Thyroid gland (tissue), 4 donors: ENCODE data around the gene DCAF6. TPM values are rescaled to one million over a fixed set of nuclear protein-coding genes. Genes with fewer than 3 reads are reported as not detected.

Experiments used
- DNase-seq, 2 donors: peaks; one replicate each; pipeline ENCODE4 v3.0.0-alpha.2; 2019
- H3K27ac ChIP-seq, 3 donors: fragments of 200-600 bp; sonication (generic); 1 replicate in 2 of 3; 2 replicates in 1 of 3; pipeline ENCODE4 v1.5.1; 2016 to 2019; ENCODE audit warnings: mild to moderate bottlenecking in 1 of 3, moderate library complexity in 1 of 3
- H3K27me3 ChIP-seq: fragments of 200-600 bp; sonication (generic); one replicate; pipeline ENCODE4 v1.5.1; 2019
- H3K36me3 ChIP-seq, 2 donors: fragments of 200-600 bp; sonication (generic); one replicate each; pipeline ENCODE4 v1.5.1; 2016 to 2019
- H3K4me1 ChIP-seq, 2 donors: fragments of 200-600 bp; sonication (generic); one replicate each; pipeline ENCODE4 v1.5.1; 2017 to 2019
- H3K4me3 ChIP-seq, 3 donors: fragments of 200-600 bp; sonication (generic); replicated peaks in 1 of 3; 1 replicate in 2 of 3; 2 replicates in 1 of 3; pipeline ENCODE4 v1.5.1; 2016; ENCODE audit warnings: mild to moderate bottlenecking in 1 of 3
- H3K9me3 ChIP-seq: fragments of 200-600 bp; sonication (generic); one replicate; pipeline ENCODE4 v1.5.1; 2017
- POLR2A ChIP-seq, 2 donors: fragments of 450-650 bp; IDR thresholded peaks; one replicate each; pipeline ENCODE4 v1.6.1; 2017; ENCODE audit warnings: antibody characterized with exemption in 2 of 2, mild to moderate bottlenecking in 2 of 2, moderate library complexity in 1 of 2
- WGBS, 2 donors: methylation state at CpG; one replicate each; pipeline ENCODE4 v1.1.5; 2017; 5-methylcytosine and 5-hydroxymethylcytosine counted together
- intact Hi-C: fragments of 100-400 bp; cut with DNase I; formaldehyde crosslinking; loops from one replicate; pipeline ENCODE4 v1.15.1; 2023
- total RNA-seq, 4 donors: library from RNA; depleted of rRNA; stranded (reverse); fragments of >200 nt; gene quantifications; one replicate each; pipeline ENCODE4 v1.2.3, GENCODE V29; 2016
- TF ChIP-seq, protein P1 (sequence below), 6 experiments: fragments of 200-600 bp in 3 of 6; fragments of 450-650 bp in 3 of 6; sonication (generic) in 3 of 6; IDR thresholded peaks; one replicate each; pipeline ENCODE4 v1.5.1; 2016 to 2019; ENCODE audit warnings: antibody characterized with exemption in 6 of 6, mild to moderate bottlenecking in 2 of 6, inconsistent platforms in 1 of 6, moderate library complexity in 1 of 6

DCAF6 gene
- total RNA-seq, 4 donors from 2014 or later = 73.7 to 88.7 (median 79.2) TPM

DNA sequence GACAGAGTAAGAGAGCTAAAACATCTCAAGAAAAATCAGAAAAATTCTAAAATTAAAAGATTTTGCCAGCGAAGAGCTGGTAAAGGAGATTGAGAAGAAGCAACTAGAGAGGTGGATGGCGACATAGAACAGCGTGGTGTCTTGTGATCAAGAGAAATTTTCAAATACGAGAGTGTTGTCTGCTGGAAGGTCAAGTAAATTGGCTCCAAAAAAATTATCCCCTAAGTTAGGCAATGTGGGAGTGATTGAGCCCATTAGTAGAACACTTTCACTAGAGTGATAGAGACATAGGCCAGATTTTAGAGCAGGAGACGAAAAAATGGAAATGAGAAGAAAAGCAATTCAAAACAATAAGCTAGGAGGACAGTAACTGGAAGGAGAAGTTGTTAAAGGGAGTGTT is 94.7 kb downstream of the DCAF6 start:
- no peaks in the 10 kb centered on the region for H3K9me3 ChIP-seq
- H3K27ac ChIP-seq = no peak overlapping the region
- H3K36me3 ChIP-seq = peaks cover 0 to 3% of the 10 kb centered on the region in 2 donors
- no peaks in the 10 kb centered on the region for H3K27me3 ChIP-seq
- H3K4me1 ChIP-seq = no peaks in the 10 kb centered on the region
- intact Hi-C loops = no loop called here
- no peak overlapping the region for H3K4me3 ChIP-seq
- 93% methylated on average over 5 of the region's 5 CpGs for WGBS, 2 donors
- TF ChIP-seq, protein P1, sequence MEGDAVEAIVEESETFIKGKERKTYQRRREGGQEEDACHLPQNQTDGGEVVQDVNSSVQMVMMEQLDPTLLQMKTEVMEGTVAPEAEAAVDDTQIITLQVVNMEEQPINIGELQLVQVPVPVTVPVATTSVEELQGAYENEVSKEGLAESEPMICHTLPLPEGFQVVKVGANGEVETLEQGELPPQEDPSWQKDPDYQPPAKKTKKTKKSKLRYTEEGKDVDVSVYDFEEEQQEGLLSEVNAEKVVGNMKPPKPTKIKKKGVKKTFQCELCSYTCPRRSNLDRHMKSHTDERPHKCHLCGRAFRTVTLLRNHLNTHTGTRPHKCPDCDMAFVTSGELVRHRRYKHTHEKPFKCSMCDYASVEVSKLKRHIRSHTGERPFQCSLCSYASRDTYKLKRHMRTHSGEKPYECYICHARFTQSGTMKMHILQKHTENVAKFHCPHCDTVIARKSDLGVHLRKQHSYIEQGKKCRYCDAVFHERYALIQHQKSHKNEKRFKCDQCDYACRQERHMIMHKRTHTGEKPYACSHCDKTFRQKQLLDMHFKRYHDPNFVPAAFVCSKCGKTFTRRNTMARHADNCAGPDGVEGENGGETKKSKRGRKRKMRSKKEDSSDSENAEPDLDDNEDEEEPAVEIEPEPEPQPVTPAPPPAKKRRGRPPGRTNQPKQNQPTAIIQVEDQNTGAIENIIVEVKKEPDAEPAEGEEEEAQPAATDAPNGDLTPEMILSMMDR (IDR thresholded peaks at IDR 0.05) = no peak
- TF ChIP-seq POLR2A (IDR thresholded peaks at IDR 0.05) = no peak
- no peak for DNase-seq

DNA sequence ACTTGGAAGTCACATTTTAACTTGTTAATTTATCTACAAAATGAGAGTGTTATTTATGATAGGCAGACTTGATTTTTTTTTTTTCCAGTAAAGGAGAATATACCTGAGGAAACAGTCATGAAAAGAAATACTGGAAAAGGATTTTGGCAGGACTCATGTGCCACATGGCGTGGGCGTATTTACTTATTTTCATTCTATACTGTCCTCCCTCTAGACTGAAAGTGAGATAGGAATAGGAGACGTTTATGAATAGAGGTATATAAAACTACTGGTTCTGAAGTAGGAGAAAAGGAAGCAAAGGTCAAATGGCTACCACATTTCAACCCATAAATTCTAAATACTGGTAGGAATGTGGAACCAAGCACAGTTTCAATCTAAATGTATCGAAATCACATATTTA is 95.1 kb downstream of the DCAF6 start:
- TF ChIP-seq, protein P1 (IDR thresholded peaks at IDR 0.05) = no peak
- no peak for TF ChIP-seq POLR2A (IDR thresholded peaks at IDR 0.05)
- intact Hi-C loops = no loop called here
- no peak overlapping the region for H3K27ac ChIP-seq
- no peak for DNase-seq
- H3K9me3 ChIP-seq = no peaks in the 10 kb centered on the region
- WGBS, 2 donors = 89 to 94% methylated on average over 4 of the region's 4 CpGs
- H3K27me3 ChIP-seq = no peaks in the 10 kb centered on the region
- H3K4me1 ChIP-seq = no peaks in the 10 kb centered on the region
- peaks cover 0 to 3% of the 10 kb centered on the region in 2 donors for H3K36me3 ChIP-seq
- H3K4me3 ChIP-seq = no peak overlapping the region

DNA sequence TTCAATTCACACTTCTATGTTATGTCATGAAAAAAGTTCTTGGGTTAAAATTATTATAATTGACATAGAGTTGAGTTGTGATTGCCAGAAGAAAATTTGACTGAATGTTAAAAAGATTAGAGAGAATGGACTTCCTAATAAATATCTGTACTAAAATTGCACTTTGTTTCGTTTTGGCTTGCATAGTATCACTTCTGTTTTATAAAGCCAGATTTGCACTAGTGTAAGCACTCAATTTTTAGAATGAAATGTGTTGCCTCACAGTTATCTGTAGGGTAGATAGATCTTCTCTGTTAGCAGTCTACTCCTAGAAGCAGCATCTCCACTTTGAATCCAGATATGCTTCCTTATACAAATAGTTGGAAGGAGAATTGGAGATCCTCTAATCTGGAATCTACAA is 95.5 kb downstream of the DCAF6 start:
- H3K27me3 ChIP-seq = no peaks in the 10 kb centered on the region
- no peaks in the 10 kb centered on the region for H3K4me1 ChIP-seq
- no peak overlapping the region for H3K4me3 ChIP-seq
- no peak overlapping the region for H3K27ac ChIP-seq
- H3K9me3 ChIP-seq = no peaks in the 10 kb centered on the region
- peaks cover 0 to 3% of the 10 kb centered on the region in 2 donors for H3K36me3 ChIP-seq
- DNase-seq = no peak
- TF ChIP-seq POLR2A (IDR thresholded peaks at IDR 0.05) = no peak
- TF ChIP-seq, protein P1 (IDR thresholded peaks at IDR 0.05) = no peak
- intact Hi-C loops = no loop called here
- 84 to 91% methylated on average over 1 of the region's 1 CpG for WGBS, 2 donors

DNA sequence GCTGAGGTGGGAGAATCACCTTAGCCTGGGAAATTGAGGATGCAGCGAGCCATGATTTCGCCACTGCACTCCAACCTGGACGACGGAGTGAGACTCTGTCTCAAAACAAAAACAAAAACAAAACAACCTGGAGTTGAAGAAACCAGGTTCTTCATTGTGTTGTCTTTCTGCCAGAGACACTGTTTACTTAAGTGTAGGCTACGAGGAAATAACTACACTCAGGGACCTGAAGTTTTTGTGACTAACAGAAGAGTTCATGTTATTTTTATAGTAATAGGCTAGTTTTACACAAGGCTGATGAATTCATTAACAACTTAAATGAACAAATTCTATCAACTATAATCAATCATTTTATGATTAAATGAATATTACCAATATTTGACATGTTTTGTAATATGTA is 98.9 kb downstream of the DCAF6 start:
- DNase-seq = no peak
- Histone ChIP-seq H3K27ac (no peak overlapping the region), H3K4me3 (no peak overlapping the region), H3K9me3 (no peaks in the 10 kb centered on the region), H3K36me3 (peaks cover 0 to 3% of the 10 kb centered on the region in 2 donors), H3K4me1 (no peaks in the 10 kb centered on the region), H3K27me3 (no peaks in the 10 kb centered on the region)
- 86 to 90% methylated on average over 5 of the region's 5 CpGs for WGBS, 2 donors
- intact Hi-C loops = no loop called here
- TF ChIP-seq, protein P1 (IDR thresholded peaks at IDR 0.05) = no peak
- no peak for TF ChIP-seq POLR2A (IDR thresholded peaks at IDR 0.05)

DNA sequence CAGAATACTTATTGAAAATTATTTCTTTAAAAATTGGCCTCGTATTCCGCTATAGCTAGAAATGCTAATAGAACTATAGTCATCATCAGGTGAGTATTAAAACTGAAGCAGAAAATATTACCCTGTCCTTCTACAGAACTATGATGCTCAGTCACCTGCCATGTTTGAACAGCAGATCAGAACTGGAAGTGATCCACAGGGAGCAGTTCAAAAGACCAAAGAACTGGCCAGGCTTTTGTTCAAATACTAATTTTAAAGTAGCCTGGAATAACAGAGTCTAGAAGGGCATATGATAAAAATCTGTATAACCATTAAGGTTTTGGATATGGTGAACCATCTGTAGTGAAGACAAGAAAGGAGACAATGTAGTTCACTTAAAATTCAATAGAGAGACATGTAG is 105.9 kb downstream of the DCAF6 start:
- Histone ChIP-seq H3K27me3 (no peaks in the 10 kb centered on the region), H3K9me3 (no peaks in the 10 kb centered on the region), H3K27ac (no peak overlapping the region), H3K36me3 (peaks cover 0 to 8% of the 10 kb centered on the region in 2 donors), H3K4me1 (no peaks in the 10 kb centered on the region), H3K4me3 (no peak overlapping the region)
- DNase-seq = no peak
- intact Hi-C loops = no loop called here
- TF ChIP-seq, protein P1 (IDR thresholded peaks at IDR 0.05) = no peak
- TF ChIP-seq POLR2A (IDR thresholded peaks at IDR 0.05) = no peak
- WGBS, 2 donors = 97 to 98% methylated on average over 2 of the region's 2 CpGs
